CD14-positive monocyte (primary cell): ENCODE results near the gene PDE11A. TPM values are rescaled to one million over a fixed set of nuclear protein-coding genes. Genes with fewer than 3 reads are reported as not detected.

ENCODE experiments used
- DNase-seq, 3 donors: peaks; one replicate each; pipeline ENCODE4 v3.0.0-alpha.2; 2011 to 2022
- H2AFZ ChIP-seq: 2 replicates; pipeline ENCODE4 v1.6.0; 2012; ENCODE audit warnings: mild to moderate bottlenecking, low read depth, low read length, inconsistent platforms; ENCODE audit not compliant: insufficient read depth, poor library complexity, severe bottlenecking
- H3K27ac ChIP-seq, 2 donors: 1 replicate in 1 of 2; 2 replicates in 1 of 2; pipeline ENCODE4 v1.5.1; 2012 to 2013; ENCODE audit warnings: low read length in 2 of 2, control low read depth in 1 of 2, inconsistent platforms in 1 of 2, low read depth in 1 of 2, mild to moderate bottlenecking in 1 of 2
- H3K27me3 ChIP-seq, 2 donors: one replicate each; pipeline versions ENCODE4 v1.6.0 to v1.6.1; 2011 to 2013; ENCODE audit warnings: low read length in 2 of 2; ENCODE audit not compliant: control insufficient read depth in 2 of 2, insufficient read depth in 2 of 2
- H3K36me3 ChIP-seq, 2 donors: replicated peaks in 1 of 2; 1 replicate in 1 of 2; 2 replicates in 1 of 2; pipeline versions ENCODE4 v1.5.1 to v1.6.1; 2012 to 2013; ENCODE audit warnings: low read length in 2 of 2, control low read depth in 1 of 2, inconsistent platforms in 1 of 2, mild to moderate bottlenecking in 1 of 2; ENCODE audit not compliant: insufficient read depth in 2 of 2, control insufficient read depth in 1 of 2
- H3K4me1 ChIP-seq, 2 donors: 1 replicate in 1 of 2; 2 replicates in 1 of 2; pipeline versions ENCODE4 v1.5.1 to v1.6.1; 2012 to 2013; ENCODE audit warnings: low read length in 2 of 2, control low read depth in 1 of 2, inconsistent platforms in 1 of 2, mild to moderate bottlenecking in 1 of 2, moderate library complexity in 1 of 2; ENCODE audit not compliant: insufficient read depth in 2 of 2, control insufficient read depth in 1 of 2
- H3K4me2 ChIP-seq: replicated peaks from 2 replicates; pipeline ENCODE3; 2012; ENCODE audit warnings: low read length, moderate library complexity, mild to moderate bottlenecking; ENCODE audit not compliant: poor library complexity, severe bottlenecking; ENCODE audit errors: extremely low read depth
- H3K4me3 ChIP-seq, 3 experiments: fragments of 200-600 bp in 1 of 3; sonication (generic) in 1 of 3; replicated peaks in 1 of 3; 1 replicate in 2 of 3; 2 replicates in 1 of 3; pipeline ENCODE4 v1.5.1; 2011 to 2013; ENCODE audit warnings: low read length in 3 of 3, mild to moderate bottlenecking in 3 of 3, control low read depth in 2 of 3, low read depth in 2 of 3, inconsistent platforms in 1 of 3, moderate library complexity in 1 of 3
- H3K79me2 ChIP-seq: 2 replicates; pipeline ENCODE4 v1.6.0; 2012; ENCODE audit warnings: mild to moderate bottlenecking, control low read depth, inconsistent platforms, low read length, moderate library complexity; ENCODE audit not compliant: insufficient read depth
- H3K9ac ChIP-seq: 2 replicates; pipeline ENCODE4 v1.6.0; 2017; ENCODE audit warnings: low read length, mild to moderate bottlenecking; ENCODE audit not compliant: insufficient read depth, poor library complexity, severe bottlenecking
- H3K9me3 ChIP-seq, 2 donors: replicated peaks in 1 of 2; 1 replicate in 1 of 2; 2 replicates in 1 of 2; pipeline versions ENCODE4 v1.5.1 to v1.6.1; 2012 to 2013; ENCODE audit warnings: low read length in 2 of 2, control low read depth in 1 of 2; ENCODE audit not compliant: control insufficient read depth in 1 of 2, insufficient read depth in 1 of 2
- H4K20me1 ChIP-seq: 2 replicates; pipeline ENCODE4 v1.6.0; 2012; ENCODE audit warnings: mild to moderate bottlenecking, low read length, control low read depth, moderate library complexity; ENCODE audit not compliant: insufficient read depth
- H3K27ac Mint-ChIP-seq, 7 donors: one replicate each; pipeline ENCODE4 v1.8.0; 2020; ENCODE audit warnings: mild to moderate bottlenecking in 7 of 7, mixed read lengths in 7 of 7, moderate library complexity in 6 of 7, inconsistent platforms in 2 of 7
- H3K27me3 Mint-ChIP-seq, 3 donors: one replicate each; pipeline ENCODE4 v1.8.0; 2021 to 2022; ENCODE audit warnings: low read depth in 3 of 3, mild to moderate bottlenecking in 3 of 3, mixed read lengths in 3 of 3, moderate library complexity in 3 of 3, inconsistent platforms in 1 of 3
- H3K36me3 Mint-ChIP-seq, 2 donors: one replicate each; pipeline ENCODE4 v1.8.0; 2020; ENCODE audit warnings: mixed read lengths in 2 of 2, inconsistent platforms in 1 of 2, mild to moderate bottlenecking in 1 of 2
- H3K4me1 Mint-ChIP-seq: one replicate; pipeline ENCODE4 v1.8.0; 2020; ENCODE audit warnings: mild to moderate bottlenecking, mixed read lengths
- H3K4me3 Mint-ChIP-seq, 2 donors: one replicate each; pipeline ENCODE4 v1.8.0; 2020; ENCODE audit warnings: mild to moderate bottlenecking in 2 of 2, mixed read lengths in 2 of 2, moderate library complexity in 1 of 2
- H3K9me3 Mint-ChIP-seq, 7 donors: one replicate each; pipeline ENCODE4 v1.8.0; 2020 to 2022; ENCODE audit warnings: mixed read lengths in 7 of 7, mild to moderate bottlenecking in 6 of 7, moderate library complexity in 6 of 7, inconsistent platforms in 2 of 7
- CTCF ChIP-seq: fragments of 200-600 bp; IDR thresholded peaks from one replicate; pipeline ENCODE4 v1.8.0; 2022; ENCODE audit warnings: antibody characterized with exemption, mild to moderate bottlenecking
- WGBS: methylation state at CpG from one replicate; pipeline ENCODE4 v1.1.5; 2013; ENCODE audit warnings: missing lambda C conversion rate; ENCODE audit not compliant: insufficient coverage; 5-methylcytosine and 5-hydroxymethylcytosine counted together
- intact Hi-C, 2 donors: fragments of 100-400 bp; cut with micrococcal nuclease; formaldehyde crosslinking; loops; one replicate each; pipeline versions ENCODE4 v1.15.0 to v1.15.1; 2023
- polyA plus RNA-seq, 3 donors: library from polyadenylated mRNA; depleted of rRNA in 1 of 3; unstranded in 2 of 3; stranded (reverse) in 1 of 3; fragments of 300-500 nt in 2 of 3; fragments of >200 nt in 1 of 3; fragmentation: Illumina TruSeq in 2 of 3; gene quantifications; 1 replicate in 2 of 3; 2 replicates in 1 of 3; pipeline ENCODE4 v1.2.3, GENCODE V29; 2012 to 2021

The PDE11A gene
- polyA plus RNA-seq, 3 donors: not detected

DNA sequence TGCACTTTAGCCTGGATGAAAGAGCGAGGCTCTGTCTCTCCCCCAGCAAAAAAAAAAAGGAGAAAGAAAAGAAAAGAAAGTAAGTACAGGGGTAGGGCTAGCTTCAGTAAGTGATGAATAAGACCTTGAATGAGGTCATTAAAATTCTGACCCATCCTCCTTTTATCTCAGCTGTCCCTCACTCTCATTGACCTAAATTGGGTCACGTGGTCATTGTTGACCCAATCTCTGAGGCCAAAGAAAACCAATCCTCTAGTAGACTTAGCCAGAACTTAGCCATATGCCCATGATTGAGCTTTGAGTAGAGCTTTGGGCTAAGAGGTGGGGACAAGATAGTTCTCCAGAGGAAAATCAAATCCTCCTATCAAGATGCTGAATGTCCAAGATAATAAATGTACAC, 149.3 kb downstream of the PDE11A start:
- no peak overlapping the region for H3K27ac ChIP-seq
- no peaks in the 10 kb centered on the region for H3K27me3 ChIP-seq
- no peaks in the 10 kb centered on the region for H3K36me3 ChIP-seq
- no peaks in the 10 kb centered on the region for H3K4me1 ChIP-seq
- no peak overlapping the region for H3K4me3 ChIP-seq
- no peaks in the 10 kb centered on the region for H3K27me3 Mint-ChIP-seq
- TF ChIP-seq CTCF: no peak
- H3K4me1 Mint-ChIP-seq: no peaks in the 10 kb centered on the region
- H3K9me3 Mint-ChIP-seq: peaks cover 0 to 7% (median 4%) of the 10 kb centered on the region in 7 donors
- no CpG with 5 or more reads among the region's 2 CpGs for WGBS
- H3K9ac ChIP-seq: no peak overlapping the region
- no peak overlapping the region for H2AFZ ChIP-seq
- H3K9me3 ChIP-seq: no peaks in the 10 kb centered on the region
- no peak overlapping the region for H3K4me2 ChIP-seq
- intact Hi-C loops: no loop called here
- no peak overlapping the region for H3K27ac Mint-ChIP-seq
- DNase-seq: no peak
- no peaks in the 10 kb centered on the region for H3K36me3 Mint-ChIP-seq
- H3K4me3 Mint-ChIP-seq: no peak overlapping the region
- no peaks in the 10 kb centered on the region for H3K79me2 ChIP-seq
- H4K20me1 ChIP-seq: no peaks in the 10 kb centered on the region

DNA sequence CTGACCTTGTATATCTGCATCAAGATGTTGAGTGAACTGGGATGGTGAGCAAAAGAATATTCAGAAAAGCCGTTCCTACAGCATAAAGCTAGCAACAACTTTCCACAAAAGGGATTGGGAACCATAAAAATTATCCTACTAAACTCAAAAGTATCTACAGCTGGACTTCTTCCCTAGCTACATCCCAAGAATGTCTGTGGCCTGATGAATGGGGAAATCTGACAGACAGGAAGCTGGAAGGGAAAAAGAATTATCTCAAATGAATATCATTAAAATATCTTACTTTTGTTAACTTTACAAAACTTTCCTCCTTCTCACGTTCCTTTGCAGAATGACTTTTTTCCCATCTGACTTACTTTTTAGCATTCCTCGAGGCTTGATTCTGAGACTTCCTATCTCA, 150.9 kb downstream of the PDE11A start:
- Mint-ChIP-seq H3K4me1 (no peaks in the 10 kb centered on the region), H3K4me3 (no peak overlapping the region), H3K27me3 (no peaks in the 10 kb centered on the region), H3K36me3 (no peaks in the 10 kb centered on the region), H3K27ac (no peak overlapping the region), H3K9me3 (peaks cover 0 to 6% (median 2%) of the 10 kb centered on the region in 7 donors)
- no peak overlapping the region for H3K27ac ChIP-seq
- no peak overlapping the region for H3K9ac ChIP-seq
- WGBS: 96% methylated on average over 2 of the region's 3 CpGs
- H4K20me1 ChIP-seq: no peaks in the 10 kb centered on the region
- H2AFZ ChIP-seq: no peak overlapping the region
- DNase-seq: no peak
- H3K4me3 ChIP-seq: no peak overlapping the region
- no peaks in the 10 kb centered on the region for H3K36me3 ChIP-seq
- H3K4me1 ChIP-seq: no peaks in the 10 kb centered on the region
- no peak for TF ChIP-seq CTCF
- H3K4me2 ChIP-seq: no peak overlapping the region
- H3K27me3 ChIP-seq: no peaks in the 10 kb centered on the region
- no peaks in the 10 kb centered on the region for H3K79me2 ChIP-seq
- H3K9me3 ChIP-seq: no peaks in the 10 kb centered on the region
- intact Hi-C loops: no loop called here
